ENCODE results near the gene PKP4.

The PKP4 gene

DNA sequence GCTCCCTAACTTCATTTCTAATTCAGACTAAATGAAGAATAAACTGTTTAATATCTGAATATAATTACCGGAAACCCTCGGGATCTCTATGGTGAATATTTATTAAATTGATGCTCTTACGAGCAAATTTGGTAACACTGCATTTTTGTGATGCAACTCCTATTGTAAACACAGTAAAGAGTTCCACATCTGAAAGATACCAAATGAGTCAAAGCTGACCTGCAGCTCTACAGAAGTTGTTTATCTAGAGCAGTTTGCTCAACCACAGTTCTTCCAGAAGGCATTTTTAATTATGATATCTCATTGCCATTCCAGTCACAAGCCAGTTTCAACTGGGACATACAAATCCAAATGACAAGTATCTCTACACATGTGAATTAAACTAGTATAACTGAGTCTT lies 129.7 kb downstream of the PKP4 start:
- no peak for DNase-seq (ENCODE audit: low spot score)

DNA sequence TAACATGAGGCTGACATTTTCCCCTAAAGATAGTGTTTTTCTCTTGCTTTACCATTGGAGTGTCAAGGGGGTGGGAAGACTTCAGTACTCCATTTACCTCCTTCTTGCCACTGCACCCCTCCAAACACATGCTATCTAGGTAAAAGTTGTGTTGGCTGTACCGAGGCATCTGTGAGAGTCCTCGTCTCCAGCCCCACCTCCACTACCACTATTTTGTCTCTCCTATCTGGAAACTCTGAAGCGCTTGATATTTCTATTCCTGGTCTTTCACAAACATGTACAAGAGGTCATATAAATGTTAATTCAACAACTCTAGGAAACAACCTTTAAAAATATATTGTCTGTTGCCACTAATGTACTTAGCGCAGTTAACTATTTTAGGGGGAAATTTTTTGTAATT lies 132.6 kb downstream of the PKP4 start:
- DNase-seq (ENCODE audit: low spot score), result no peak

DNA sequence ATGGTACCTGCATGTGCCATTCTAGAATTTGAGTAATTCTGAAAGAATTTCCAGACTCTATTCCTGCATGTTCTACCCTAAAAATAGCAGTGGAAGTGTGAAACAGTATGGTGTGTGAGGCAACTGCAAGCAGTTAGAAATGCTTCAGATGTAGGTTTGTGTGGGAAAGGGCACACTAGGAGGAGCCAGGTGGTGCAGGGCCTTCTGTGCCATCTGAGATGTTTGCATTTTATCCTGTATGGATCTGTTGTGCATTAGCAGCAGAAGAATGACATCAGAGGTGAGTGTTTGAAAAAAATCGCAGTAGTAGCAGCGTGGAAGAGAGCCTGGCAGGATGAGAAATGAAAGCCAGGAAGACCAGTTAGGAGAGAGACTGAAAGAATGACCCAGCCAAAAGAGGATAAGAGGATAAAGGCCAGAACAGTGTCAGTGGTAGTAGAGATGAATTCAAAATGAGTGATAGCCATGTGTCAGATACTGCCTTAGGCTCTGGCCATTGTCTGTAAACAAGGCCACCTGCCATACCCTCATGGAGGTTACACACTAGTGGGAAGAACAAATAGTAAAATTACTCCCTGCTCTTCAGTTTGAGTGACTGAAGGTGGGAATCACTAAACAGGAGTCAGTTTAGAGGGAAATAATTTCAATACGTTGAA lies 142.2 kb downstream of the PKP4 start:
- no peak for DNase-seq (ENCODE audit: low spot score)

DNA sequence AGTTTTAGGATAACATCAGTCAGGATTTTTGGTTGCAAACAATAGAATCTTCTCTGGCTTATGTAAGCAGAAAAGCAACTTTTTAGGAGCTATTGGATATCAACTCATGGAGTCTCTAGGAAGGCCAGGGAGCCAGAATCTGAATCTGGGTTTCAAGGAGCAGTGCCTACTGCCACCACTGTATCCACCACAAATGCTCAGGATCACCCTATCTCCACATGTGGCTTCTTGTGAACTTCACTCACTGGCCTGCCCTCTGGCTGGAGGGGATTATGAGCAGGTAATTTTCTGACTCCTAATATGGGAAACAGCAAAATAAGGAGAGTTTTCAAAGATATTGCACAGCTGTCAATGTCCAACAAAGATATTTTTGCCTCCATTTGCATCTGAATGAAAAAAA lies 142.9 kb downstream of the PKP4 start:
- no peak for DNase-seq (ENCODE audit: low spot score)

DNA sequence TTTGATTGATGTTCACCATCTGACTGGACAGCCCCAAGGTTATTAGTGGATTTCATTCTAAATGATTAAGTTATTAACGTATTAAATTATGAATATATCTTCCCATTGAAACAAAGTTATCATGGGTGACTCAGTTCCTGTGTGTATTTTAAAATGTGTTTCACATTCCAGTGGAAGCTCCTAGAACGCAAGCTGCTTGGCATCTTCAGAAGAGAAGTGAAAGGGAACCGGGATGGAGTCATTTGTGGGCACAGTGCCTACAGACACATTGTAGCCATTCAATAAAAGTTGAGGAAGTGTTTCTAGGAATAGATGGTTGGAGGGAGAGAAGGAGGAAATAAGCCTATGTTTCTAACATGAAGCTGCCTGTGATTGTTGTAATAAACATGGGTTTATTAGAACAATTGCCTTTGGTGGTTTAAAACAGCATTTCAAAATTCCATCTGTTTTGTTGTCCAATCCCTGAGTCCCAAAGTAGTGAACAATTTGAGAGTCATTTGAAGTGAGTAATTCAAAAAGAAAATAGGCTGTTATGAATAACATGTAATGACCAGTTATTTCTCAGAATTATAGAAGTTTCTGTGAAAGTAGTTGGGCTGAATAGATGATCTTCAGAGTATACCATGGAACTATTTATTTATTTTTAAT lies 143.5 kb downstream of the PKP4 start:
- DNase-seq (ENCODE audit: low spot score), result no peak

DNA sequence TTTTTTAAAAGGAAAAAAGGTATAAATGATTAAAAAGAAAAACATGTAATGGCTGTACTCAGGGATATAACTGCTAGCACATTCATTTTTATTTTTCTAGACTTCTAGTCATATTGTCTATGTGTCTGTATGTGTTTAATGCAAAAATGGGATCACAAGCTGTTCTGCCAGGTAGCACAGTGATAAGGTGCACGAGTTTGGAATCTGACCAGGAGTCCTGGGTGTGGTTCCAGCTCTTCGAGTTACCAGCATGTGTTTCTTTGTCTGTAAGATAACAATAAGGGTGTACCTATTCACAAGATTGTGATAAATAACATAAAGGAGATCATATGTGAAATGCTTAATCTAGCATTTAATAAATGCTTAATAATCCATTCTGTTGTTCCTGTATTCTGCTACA lies 145.3 kb downstream of the PKP4 start:
- DNase-seq (ENCODE audit: low spot score), result no peak

DNA sequence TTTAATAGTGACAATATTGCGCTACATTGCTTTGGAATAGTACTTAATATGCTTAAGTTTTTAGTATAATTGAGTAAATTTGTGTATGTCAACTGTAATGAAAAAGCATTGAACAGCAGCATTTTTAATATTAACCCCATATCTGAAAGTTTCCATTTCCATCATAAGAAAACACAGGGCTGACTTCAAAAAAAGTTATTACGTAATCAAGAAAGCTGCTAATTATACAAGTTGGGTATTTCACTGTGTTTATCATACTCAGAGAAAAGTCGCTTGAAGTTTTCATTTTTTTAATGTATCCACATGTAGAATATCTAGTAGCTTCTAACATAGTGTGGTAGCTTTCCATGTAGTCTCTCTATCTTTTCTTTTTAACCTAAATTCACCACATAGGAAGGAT lies 146.5 kb downstream of the PKP4 start:
- no peak for DNase-seq (ENCODE audit: low spot score)

DNA sequence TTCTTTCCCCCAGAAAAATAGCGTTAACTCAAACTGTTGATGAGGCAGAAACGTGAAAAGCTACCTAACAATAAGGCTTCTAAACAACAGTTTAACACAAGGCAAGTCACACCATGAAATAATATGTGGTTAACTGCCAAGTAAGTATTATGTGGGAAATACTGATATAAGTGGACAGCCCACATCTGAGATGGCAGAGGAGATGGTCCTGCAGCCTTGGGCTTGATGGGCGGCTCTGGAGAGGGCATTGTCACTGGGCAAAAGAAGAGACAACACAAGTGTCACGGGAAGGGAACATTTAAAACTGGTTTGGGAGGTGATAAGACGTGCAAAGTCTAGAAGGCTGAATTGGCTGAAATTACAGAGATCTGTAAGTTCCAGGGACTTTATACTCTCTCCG lies 147.2 kb downstream of the PKP4 start:
- no peak for DNase-seq (ENCODE audit: low spot score)

DNA sequence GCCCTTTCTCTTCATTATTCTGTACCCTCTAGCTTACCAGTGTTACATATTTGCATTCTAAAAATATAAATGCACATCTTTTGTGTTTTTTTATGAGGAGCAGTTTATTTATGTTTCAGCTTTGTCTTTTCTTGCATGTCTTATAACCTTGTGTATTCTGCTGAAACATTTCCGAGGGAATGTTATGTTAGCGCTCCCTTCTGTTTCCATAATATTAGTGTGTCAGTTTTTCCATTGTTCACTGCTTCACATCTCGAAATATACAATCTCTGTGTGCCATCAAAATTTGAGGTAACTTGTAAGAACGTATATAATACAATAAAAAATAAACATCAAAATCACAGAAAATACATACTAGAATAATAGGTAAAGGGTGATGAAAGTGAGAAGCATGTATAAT lies 153.3 kb downstream of the PKP4 start:
- DNase-seq (ENCODE audit: low spot score), result no peak

DNA sequence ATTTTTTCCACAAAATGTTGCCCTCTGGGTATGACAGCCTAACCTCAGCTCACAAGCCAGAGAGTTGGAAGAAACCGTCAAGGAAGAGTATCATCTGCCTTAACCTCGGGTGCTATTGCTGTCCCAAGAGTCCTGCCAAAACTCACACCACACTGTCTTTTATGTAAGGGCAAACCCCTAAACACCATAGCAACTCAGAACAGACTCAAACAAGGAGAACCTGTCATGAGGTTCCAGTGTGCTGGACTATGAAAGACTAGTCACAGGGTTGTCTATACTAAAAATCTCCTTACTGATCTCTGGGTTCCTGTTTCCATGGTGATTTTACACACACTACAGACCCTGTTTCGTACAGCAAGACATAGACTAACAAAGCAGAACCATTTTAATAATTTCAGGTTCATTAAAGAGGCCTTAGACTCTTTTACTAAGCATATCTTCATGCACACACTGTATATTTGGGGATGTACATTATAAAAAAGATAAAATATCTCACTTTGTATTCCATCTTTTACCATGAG lies 159.8 kb downstream of the PKP4 start:
- no peak for DNase-seq (ENCODE audit: low spot score)

DNA sequence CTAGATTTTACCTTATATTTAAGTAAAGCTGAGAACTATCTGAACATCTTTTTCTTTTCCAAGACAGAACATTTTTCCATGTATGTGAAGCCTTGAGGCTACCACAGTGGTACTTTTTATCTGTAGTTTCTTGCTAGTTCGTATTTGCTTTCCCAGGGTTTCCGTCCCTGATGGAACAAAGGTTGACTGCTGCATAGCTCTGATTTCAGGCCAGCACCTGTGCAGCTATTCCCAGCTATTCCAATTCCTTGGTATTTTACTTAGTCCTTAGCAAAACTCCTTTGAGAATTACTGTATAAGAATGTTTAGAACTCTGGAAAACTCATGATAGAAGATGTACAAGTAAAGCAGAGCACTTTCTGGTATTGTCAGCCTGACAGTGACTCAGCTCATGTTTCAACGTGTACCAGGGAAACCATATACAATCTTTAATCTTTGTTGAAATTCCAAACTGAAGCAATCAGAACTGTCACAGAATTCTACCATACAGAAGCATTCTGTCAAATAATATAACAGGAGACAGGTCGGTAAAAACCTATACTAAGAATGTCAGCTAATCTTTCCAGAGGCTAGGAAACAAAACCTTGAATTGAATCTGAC lies 162.2 kb downstream of the PKP4 start:
- DNase-seq (ENCODE audit: low spot score), result no peak

DNA sequence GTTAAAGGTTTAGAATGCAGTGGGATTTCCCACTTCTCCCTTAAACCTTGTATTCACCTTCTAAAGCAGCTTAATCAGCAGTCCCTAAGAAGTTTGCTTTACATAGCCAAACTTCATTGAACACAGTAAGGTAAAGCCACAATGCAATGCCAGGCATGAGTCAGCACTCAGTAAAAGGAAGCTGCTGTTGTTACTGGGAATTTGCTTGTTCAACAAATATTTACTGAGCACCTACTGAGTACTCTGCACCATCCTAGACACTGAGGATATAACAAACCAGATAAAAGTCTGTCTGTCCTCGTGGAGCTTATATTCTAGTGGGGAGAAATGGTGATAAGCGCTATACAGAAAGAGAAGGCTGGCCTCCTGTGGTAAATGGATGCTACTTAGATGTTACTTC lies 162.7 kb downstream of the PKP4 start:
- no peak for DNase-seq (ENCODE audit: low spot score)

DNA sequence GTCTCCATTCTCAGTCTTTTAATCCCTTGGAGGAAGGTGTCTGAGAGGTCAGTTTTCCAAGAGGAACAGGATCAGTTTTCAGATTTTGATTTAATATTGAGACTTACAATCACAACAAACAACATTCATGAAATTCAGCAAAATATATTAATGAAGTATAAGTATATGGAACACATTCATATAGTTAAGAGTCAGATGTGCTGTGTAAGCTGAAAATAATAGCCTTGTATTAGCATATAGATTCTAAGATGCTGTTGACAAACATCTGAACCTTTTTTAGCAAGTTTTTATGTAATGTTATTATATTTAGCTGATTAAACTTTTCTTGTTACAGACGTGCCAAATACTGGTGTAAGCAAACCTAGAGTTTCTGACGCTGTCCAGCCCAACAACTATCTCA lies 163.9 kb downstream of the PKP4 start:
- no peak for DNase-seq (ENCODE audit: low spot score)

DNA sequence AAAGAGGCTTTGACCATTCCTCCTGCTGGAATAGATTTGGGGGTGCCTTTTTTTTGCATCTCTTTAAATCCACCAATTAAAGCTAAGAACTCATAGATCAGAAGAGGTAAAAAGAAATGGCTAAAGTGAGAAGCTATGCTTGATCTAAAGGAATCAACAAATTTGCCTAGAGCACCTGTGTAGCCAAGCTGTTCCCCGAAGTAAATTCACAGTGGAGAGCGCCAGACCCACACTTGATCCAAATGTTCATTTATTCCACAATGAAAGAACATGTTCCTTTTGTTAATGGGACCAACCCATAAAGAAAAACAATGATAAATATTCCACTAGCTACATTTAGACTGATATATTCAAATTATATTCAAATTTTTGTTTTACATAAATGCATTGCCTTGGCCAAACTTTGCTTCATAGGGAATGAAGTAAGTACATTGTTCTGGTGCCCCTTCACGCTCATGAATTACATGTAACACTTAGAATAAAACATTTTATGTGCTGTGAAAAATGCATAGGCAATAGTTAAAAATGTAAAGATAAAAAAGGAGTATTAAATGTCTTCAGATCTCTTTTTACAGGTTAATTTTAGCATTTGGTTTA lies 167.4 kb downstream of the PKP4 start:
- DNase-seq (ENCODE audit: low spot score), result no peak

DNA sequence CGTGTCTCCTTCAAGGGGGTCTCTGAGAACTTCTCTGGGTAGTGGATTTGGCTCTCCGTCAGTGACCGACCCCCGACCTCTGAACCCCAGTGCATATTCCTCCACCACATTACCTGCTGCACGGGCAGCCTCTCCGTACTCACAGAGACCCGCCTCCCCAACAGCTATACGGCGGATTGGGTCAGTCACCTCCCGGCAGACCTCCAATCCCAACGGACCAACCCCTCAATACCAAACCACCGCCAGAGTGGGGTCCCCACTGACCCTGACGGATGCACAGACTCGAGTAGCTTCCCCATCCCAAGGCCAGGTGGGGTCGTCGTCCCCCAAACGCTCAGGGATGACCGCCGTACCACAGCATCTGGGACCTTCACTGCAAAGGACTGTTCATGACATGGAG lies 168.2 kb downstream of the PKP4 start:
- DNase-seq (ENCODE audit: low spot score), result no peak

DNA sequence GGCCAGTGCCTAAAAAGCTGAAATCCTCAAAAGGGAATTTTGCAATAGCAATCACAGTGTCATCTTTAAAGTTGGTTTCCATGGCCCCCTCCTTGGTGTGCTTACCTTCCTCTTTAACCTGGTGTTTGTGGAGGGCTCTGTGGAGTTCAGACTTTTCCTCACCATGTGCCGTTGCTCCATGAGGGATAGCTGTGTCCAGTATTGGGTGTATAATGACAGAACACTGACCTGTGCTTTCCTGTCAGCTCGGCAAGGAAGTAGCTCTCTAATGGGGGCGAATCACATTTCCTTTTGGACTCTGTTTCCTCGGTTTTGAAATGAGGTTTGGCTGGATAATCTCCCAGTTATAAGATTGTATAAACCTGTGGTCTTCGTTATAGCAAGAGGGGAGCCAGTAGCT lies 172.4 kb downstream of the PKP4 start:
- DNase-seq (ENCODE audit: low spot score), result no peak

DNA sequence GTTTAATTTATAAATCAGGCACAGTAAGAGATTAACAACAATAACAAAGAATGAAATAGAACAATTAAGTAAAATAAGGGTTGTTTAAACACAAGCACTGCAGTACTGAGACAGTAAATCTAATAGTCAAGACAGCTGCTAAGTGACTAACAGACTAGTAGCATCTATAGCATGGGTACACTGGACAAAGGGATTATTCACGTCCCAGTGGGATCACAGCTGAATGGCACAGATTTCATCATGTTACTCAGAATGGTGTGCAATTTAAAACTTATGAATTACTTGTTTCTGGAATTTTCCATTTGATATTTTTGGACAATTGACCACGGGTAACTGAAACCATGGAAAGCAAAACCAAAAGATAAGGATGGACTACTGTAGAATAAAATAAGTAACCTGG lies 176.5 kb downstream of the PKP4 start:
- no peak for DNase-seq (ENCODE audit: low spot score)

DNA sequence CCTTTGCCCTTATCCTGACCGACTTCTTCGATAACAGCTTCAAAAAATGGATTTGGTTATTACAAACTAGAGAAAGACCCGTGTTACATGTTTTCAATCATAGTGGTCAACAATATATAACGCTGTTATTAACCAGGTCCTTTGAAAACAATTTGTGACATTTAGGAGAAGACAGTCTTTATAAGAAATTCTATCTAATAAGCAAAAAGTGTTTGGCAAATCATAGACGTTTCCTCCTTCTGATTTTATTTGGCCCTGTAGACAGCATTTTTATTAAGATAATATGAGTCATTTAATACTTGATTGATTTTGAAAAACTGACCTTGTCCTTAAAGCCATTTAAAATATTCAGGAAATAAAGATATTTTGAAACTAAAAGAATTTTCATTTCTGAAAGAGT lies 177.9 kb downstream of the PKP4 start:
- DNase-seq (ENCODE audit: low spot score), result no peak

DNA sequence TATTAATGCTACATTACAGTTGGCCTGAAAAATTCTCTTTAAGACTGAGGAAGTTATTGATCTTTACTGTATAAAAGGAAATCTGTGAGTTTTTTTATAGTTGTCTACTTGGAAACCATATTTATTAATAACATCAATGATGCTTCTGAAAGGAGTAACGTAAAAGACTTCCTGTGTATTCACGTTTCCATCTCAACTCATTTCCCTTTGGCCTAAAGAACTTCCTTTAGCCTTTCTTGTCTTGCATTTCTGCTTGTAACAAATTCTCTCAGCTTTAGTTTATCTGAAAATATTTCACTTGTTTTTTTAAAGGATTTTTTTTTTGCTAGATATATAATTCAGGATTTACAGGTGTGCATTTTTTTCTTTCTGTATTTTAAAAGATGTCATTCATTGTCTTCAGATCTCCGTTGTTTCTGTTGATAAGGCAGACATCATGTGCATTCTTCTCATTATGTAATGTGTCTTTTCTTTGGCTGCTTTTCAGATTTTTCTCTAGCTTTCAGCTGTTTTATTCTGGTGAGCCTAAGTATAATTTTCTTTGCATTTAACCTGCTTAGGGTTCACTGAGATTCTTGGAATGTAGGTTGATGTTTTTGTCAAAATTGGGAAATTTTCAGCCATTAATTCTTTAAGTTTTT lies 179.3 kb downstream of the PKP4 start:
- DNase-seq (ENCODE audit: low spot score), result no peak

DNA sequence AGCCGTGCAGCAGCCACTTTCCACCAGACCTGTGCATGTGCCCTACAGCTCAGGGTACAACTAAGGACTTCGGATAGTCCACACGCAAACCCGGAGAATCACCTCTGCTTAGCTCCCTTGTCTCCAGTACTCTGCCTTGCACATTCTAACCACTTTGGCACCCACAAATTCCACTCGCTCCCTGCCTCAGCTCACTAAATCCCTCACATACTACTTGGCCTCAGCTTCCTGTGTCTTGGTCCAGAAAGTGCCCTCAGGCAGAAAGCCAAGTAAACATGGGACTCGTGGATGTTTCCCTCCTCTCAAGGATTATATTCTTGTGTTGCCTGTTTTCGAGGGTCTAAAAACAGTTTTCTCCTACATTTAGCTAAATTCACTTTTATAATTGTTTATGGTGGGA lies 180.6 kb downstream of the PKP4 start:
- DNase-seq (ENCODE audit: low spot score), result no peak

DNA sequence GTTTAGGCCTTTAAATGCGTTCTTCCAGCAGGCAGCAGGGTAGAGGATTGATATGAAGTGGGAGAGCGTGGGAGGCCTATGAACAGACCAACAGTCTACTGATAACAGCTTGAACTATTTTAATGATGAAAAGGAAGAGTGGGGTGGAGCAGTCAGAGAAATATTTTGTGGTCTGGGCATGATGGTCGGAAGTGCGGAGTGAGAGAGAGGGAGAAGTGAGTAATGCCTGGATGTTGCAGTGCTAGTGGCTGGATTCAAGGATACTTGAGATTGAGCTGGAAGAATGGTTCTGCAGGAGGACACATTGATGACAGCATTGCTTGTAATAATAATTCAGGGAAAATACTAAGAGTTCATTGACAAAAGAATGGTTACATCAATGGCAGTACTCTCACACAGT lies 187.4 kb downstream of the PKP4 start:
- no peak for DNase-seq (ENCODE audit: low spot score)

DNA sequence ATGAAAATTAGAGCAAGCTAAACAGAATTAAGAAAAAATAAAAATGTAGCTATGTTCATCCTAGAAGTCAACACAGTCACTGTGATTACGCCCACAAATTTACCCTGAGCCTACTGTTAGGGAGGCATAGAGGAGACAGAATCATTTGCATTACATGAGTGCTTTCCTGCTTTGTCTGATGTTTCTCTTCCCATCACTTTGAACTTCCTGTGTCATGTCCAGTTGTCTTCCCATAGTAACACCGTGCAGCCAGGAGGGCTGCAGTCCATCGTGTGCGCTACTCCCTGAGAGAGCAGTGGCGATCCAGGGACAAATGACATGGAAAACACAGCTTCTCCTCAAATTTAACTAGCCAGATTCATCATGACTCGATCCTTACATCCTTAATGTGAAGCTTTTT lies 188.5 kb downstream of the PKP4 start:
- no peak for DNase-seq (ENCODE audit: low spot score)

Measured in germinal center (tissue), 1 donor.